Body of pancreas (tissue), 4 donors: ENCODE results near the gene RIMS1. TPM values are rescaled to one million over a fixed set of nuclear protein-coding genes. Genes with fewer than 3 reads are reported as not detected.

Experiments used
- ATAC-seq: fragments of 150-250 bp; one replicate; pipeline ENCODE4 v1.9.1; 2016
- DNase-seq, 4 donors: peaks; one replicate each; pipeline ENCODE4 v3.0.0-alpha.2; 2019
- H3K27ac ChIP-seq, 4 donors: fragments of 200-600 bp; sonication (generic); 1 replicate in 3 of 4; 2 replicates in 1 of 4; pipeline versions ENCODE4 v1.5.1 to v1.6.1; 2016 to 2019; ENCODE audit warnings: mild to moderate bottlenecking in 1 of 4, mixed read lengths in 1 of 4, moderate library complexity in 1 of 4
- H3K27me3 ChIP-seq, 2 donors: fragments of 200-600 bp; sonication (generic); one replicate each; pipeline ENCODE4 v1.6.0; 2016; ENCODE audit warnings: mild to moderate bottlenecking in 1 of 2
- H3K36me3 ChIP-seq, 2 donors: fragments of 200-600 bp; sonication (generic); replicated peaks in 1 of 2; 2 replicates each; pipeline ENCODE4 v1.5.1; 2016; ENCODE audit warnings: low read depth in 2 of 2; ENCODE audit not compliant: insufficient read depth in 1 of 2
- H3K4me1 ChIP-seq: fragments of 200-600 bp; sonication (generic); one replicate; pipeline ENCODE4 v1.6.0; 2016
- H3K4me3 ChIP-seq, 2 donors: fragments of 200-600 bp; sonication (generic); 1 replicate in 1 of 2; 2 replicates in 1 of 2; pipeline ENCODE4 v1.5.1; 2016 to 2019
- H3K9me3 ChIP-seq, 3 donors: fragments of 200-600 bp; sonication (generic); 1 replicate in 2 of 3; 2 replicates in 1 of 3; pipeline ENCODE4 v1.5.1; 2016
- POLR2A ChIP-seq, 3 donors: fragments of 450-650 bp; IDR thresholded peaks; one replicate each; pipeline ENCODE4 v1.6.1; 2016; ENCODE audit warnings: antibody characterized with exemption in 3 of 3, mild to moderate bottlenecking in 2 of 3
- WGBS, 2 donors: methylation state at CpG; one replicate each; pipeline ENCODE4 v1.1.5; 2017; 5-methylcytosine and 5-hydroxymethylcytosine counted together
- intact Hi-C: fragments of 100-400 bp; cut with DNase I; formaldehyde crosslinking; loops from one replicate; pipeline ENCODE4 v1.15.1; 2023
- total RNA-seq, 2 donors: library from RNA; depleted of rRNA; stranded (reverse); fragments of >200 nt; gene quantifications; one replicate each; pipeline ENCODE4 v1.1.0, GENCODE V29; 2016
- TF ChIP-seq, protein P1 (sequence below), 7 experiments: fragments of 450-650 bp in 4 of 7; fragments of 200-600 bp in 3 of 7; sonication (generic) in 3 of 7; IDR thresholded peaks; one replicate each; pipeline ENCODE4 v1.5.1; 2016 to 2019; ENCODE audit warnings: antibody characterized with exemption in 7 of 7

Gene RIMS1
- total RNA-seq, 2 donors from 2014 or later: 0.78 to 5.9 TPM

DNA sequence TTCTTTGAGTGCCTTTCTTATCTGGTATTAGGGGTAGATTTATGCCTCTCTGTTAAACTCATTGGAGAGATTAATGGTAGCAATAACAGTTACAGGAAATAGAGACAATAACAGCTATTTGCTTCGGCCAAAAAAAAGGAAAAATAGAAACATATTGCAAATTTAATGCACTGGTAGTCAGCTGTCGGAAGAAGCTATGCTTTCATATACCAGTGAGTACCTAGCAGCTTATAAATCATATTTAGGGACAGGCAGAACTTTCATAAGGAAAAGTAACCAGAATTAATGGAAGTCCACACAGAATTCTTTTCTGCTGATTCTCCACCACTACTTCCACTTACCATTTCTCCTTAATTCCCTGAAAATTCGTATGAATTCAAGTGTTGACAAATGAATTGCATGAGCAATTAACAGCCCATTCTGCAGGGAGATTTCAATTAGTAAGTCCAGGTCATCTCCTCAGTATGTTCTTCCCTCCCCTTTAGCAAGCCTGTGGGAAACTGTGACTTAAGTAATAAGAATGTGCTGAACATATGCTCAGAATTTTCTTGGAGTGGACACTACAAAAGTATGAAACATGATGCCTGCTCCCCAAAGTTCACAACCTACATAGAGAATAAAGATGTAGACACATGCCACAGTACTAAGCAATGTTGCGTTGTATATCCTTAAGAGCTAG, 538.8 kb downstream of the RIMS1 start:
- DNase-seq (no peak), ATAC-seq (no peak)
- 59 to 67% methylated on average over 4 of the region's 4 CpGs for WGBS, 2 donors
- TF ChIP-seq, protein P1, sequence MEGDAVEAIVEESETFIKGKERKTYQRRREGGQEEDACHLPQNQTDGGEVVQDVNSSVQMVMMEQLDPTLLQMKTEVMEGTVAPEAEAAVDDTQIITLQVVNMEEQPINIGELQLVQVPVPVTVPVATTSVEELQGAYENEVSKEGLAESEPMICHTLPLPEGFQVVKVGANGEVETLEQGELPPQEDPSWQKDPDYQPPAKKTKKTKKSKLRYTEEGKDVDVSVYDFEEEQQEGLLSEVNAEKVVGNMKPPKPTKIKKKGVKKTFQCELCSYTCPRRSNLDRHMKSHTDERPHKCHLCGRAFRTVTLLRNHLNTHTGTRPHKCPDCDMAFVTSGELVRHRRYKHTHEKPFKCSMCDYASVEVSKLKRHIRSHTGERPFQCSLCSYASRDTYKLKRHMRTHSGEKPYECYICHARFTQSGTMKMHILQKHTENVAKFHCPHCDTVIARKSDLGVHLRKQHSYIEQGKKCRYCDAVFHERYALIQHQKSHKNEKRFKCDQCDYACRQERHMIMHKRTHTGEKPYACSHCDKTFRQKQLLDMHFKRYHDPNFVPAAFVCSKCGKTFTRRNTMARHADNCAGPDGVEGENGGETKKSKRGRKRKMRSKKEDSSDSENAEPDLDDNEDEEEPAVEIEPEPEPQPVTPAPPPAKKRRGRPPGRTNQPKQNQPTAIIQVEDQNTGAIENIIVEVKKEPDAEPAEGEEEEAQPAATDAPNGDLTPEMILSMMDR (IDR thresholded peaks at IDR 0.05): no peak
- TF ChIP-seq POLR2A (IDR thresholded peaks at IDR 0.05): no peak
- Histone ChIP-seq H3K27me3 (no peaks in the 10 kb centered on the region), H3K36me3 (no peaks in the 10 kb centered on the region), H3K27ac (no peak overlapping the region), H3K4me1 (no peaks in the 10 kb centered on the region), H3K9me3 (no peaks in the 10 kb centered on the region), H3K4me3 (no peak overlapping the region)
- intact Hi-C loops: no loop called here

DNA sequence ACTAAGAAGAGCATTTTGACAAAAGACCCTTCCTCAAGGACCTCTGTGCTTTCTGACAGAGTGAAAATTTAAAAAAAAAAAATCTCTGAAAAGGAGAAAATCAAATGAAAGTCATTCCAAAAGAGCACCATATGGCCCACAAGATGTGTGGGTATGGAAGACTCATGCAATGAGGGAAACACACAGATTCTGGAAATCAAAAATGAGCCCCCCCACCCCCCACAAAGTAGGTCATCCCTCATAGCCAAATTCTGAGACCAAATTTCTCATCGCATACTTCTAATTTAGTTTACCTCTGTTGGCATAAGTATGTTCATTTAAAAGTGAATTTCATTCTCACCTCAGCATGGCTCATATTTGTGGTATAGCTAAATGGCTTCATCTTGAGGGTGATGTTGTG, 554.3 kb downstream of the RIMS1 start:
- WGBS, 2 donors: 83 to 95% methylated on average over 1 of the region's 1 CpG
- no peaks in the 10 kb centered on the region for H3K9me3 ChIP-seq
- H3K4me1 ChIP-seq: no peaks in the 10 kb centered on the region
- ATAC-seq: no peak
- intact Hi-C loops: no loop called here
- no peaks in the 10 kb centered on the region for H3K36me3 ChIP-seq
- H3K4me3 ChIP-seq: no peak overlapping the region
- H3K27me3 ChIP-seq: no peaks in the 10 kb centered on the region
- no peak for DNase-seq
- TF ChIP-seq, protein P1 (IDR thresholded peaks at IDR 0.05): no peak
- no peak for TF ChIP-seq POLR2A (IDR thresholded peaks at IDR 0.05)
- no peak overlapping the region for H3K27ac ChIP-seq

DNA sequence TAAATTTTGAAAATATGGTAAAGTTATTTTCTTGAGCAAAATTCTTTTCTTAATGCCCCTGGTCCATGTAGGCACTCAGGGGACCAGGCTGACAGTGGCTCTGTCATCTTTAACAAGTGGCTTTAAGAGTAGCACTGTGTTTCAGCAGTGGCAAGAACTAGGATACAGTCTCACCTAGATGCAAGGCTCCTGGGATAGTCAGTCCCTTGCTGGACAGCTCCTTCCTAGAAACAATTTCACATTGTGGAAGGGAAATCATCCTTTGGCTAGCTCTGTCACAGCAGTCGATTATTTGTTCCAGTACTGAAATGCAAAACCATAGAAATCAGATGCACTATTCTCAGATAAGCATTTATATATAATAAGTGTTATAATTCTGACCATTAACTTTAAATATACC, 560.1 kb downstream of the RIMS1 start:
- WGBS, 2 donors: 43 to 52% methylated on average over 1 of the region's 1 CpG
- ATAC-seq (no peak), DNase-seq (no peak)
- Histone ChIP-seq H3K4me3 (no peak overlapping the region), H3K36me3 (no peaks in the 10 kb centered on the region), H3K4me1 (no peaks in the 10 kb centered on the region), H3K27ac (no peak overlapping the region), H3K27me3 (no peaks in the 10 kb centered on the region), H3K9me3 (no peaks in the 10 kb centered on the region)
- no peak for TF ChIP-seq POLR2A (IDR thresholded peaks at IDR 0.05)
- TF ChIP-seq, protein P1 (IDR thresholded peaks at IDR 0.05): no peak
- intact Hi-C loops: no loop called here
